Upper lobe of right lung (tissue), 1 donor: ENCODE results near the gene WDFY2. TPM values are rescaled to one million over a fixed set of nuclear protein-coding genes. Genes with fewer than 3 reads are reported as not detected.

Source experiments
- ATAC-seq: fragments of 200-7000 bp; cut with Tn5 transposase; one replicate; pipeline ENCODE4 v1.9.1; 2020; ENCODE audit warnings: mild to moderate bottlenecking, moderate library complexity
- DNase-seq: peaks from one replicate; pipeline ENCODE4 v3.0.0-alpha.2; 2020
- H3K27ac ChIP-seq: fragments of 200-600 bp; one replicate; pipeline ENCODE4 v1.8.0; 2022
- H3K27me3 ChIP-seq: fragments of 200-600 bp; one replicate; pipeline ENCODE4 v1.8.0; 2022; ENCODE audit warnings: mild to moderate bottlenecking
- H3K36me3 ChIP-seq: fragments of 200-600 bp; one replicate; pipeline ENCODE4 v1.8.0; 2022
- H3K4me1 ChIP-seq: fragments of 200-600 bp; one replicate; pipeline ENCODE4 v1.8.0; 2022
- H3K4me3 ChIP-seq: fragments of 200-600 bp; one replicate; pipeline ENCODE4 v1.8.0; 2022; ENCODE audit warnings: mild to moderate bottlenecking
- H3K9me3 ChIP-seq: fragments of 200-600 bp; one replicate; pipeline ENCODE4 v1.8.0; 2022
- intact Hi-C: fragments of 100-400 bp; cut with DNase I; formaldehyde crosslinking; loops from one replicate; pipeline ENCODE4 v1.11.0; 2022
- total RNA-seq: library from RNA; stranded (reverse); fragmentation: NEBNext Ultra II Directional; extraction: Animal tissue kit (Norgen Biotek cat#: 25700); gene quantifications from one replicate; pipeline ENCODE4 v1.2.1, GENCODE V29; 2021
- TF ChIP-seq, protein P1 (sequence below): fragments of 200-600 bp; IDR thresholded peaks from one replicate; pipeline ENCODE4 v1.8.0; 2022; ENCODE audit warnings: antibody characterized with exemption
- donor health status: DM: no; HTN: yes; CAD: no; lungs with severe emphysema.

Gene WDFY2
- total RNA-seq, 1 donor from 2014 or later, result 13.1 TPM

DNA sequence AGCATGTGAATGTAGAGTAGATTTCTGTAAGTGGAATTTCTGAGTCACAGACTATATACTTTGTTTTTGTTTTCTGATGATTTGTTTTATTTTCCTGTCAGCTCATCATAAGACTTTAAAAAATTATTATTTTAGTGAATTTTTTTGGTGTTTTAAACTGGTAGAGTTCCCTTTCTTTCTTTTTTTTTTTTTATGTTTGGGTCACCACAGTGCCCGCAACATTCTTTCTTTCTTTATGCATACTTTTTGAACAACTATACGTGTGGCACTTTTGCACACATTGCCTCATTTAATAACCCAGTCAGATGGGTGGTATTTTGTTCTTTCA lies 46.0 kb downstream of the WDFY2 start:
- Histone ChIP-seq H3K9me3 (no peaks in the 10 kb centered on the region), H3K4me3 (no peak overlapping the region), H3K27ac (no peak overlapping the region), H3K4me1 (peaks cover 14% of the 10 kb centered on the region), H3K36me3 (no peaks in the 10 kb centered on the region), H3K27me3 (no peaks in the 10 kb centered on the region)
- intact Hi-C loops, result no loop called here
- no peak for DNase-seq
- TF ChIP-seq, protein P1, sequence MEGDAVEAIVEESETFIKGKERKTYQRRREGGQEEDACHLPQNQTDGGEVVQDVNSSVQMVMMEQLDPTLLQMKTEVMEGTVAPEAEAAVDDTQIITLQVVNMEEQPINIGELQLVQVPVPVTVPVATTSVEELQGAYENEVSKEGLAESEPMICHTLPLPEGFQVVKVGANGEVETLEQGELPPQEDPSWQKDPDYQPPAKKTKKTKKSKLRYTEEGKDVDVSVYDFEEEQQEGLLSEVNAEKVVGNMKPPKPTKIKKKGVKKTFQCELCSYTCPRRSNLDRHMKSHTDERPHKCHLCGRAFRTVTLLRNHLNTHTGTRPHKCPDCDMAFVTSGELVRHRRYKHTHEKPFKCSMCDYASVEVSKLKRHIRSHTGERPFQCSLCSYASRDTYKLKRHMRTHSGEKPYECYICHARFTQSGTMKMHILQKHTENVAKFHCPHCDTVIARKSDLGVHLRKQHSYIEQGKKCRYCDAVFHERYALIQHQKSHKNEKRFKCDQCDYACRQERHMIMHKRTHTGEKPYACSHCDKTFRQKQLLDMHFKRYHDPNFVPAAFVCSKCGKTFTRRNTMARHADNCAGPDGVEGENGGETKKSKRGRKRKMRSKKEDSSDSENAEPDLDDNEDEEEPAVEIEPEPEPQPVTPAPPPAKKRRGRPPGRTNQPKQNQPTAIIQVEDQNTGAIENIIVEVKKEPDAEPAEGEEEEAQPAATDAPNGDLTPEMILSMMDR, result no peak
- ATAC-seq, result no peak

DNA sequence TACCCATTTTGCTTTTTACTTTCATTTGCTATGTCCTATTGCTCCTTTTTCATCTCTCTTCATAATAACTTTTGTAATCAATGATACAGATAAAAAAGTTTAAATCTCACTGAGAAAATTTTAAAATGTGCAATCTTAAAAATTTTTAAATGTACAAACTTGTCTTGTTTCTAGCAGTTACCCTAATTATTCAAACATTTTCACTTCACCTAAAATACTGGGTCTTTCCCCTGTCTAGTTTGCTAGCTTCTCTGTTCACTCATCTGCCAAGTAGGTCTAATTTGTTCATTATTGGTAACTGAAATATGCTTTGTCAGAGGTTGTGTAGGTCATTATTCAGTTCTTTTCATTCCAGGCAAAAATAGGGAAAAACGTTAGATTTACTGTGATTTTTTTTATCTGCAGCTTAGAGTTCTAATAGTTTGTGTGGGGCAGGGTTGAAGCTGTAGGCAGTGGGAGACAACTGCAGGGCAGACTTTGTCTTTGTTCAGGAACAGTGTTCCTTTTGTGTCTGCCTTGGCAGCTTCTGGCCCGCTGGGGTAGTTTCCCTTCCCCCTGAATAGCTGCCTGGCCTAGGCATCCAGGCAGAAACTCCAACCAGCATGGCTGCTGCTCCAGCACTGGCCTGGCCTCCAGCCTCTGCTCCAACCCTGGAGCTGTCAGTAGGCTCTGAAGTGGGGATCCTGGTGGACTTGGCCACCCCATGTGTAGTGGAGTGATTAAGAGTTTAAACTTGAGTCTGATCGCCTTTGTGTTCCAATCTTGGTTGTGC lies 48.5 kb downstream of the WDFY2 start:
- intact Hi-C loops, result no loop called here
- H3K4me1 ChIP-seq, result peaks cover 11% of the 10 kb centered on the region
- H3K4me3 ChIP-seq, result no peak overlapping the region
- no peak overlapping the region for H3K27ac ChIP-seq
- DNase-seq, result no peak
- H3K36me3 ChIP-seq, result no peaks in the 10 kb centered on the region
- H3K27me3 ChIP-seq, result no peaks in the 10 kb centered on the region
- TF ChIP-seq, protein P1, result no peak
- H3K9me3 ChIP-seq, result no peaks in the 10 kb centered on the region
- ATAC-seq, result peak; percentile 29

DNA sequence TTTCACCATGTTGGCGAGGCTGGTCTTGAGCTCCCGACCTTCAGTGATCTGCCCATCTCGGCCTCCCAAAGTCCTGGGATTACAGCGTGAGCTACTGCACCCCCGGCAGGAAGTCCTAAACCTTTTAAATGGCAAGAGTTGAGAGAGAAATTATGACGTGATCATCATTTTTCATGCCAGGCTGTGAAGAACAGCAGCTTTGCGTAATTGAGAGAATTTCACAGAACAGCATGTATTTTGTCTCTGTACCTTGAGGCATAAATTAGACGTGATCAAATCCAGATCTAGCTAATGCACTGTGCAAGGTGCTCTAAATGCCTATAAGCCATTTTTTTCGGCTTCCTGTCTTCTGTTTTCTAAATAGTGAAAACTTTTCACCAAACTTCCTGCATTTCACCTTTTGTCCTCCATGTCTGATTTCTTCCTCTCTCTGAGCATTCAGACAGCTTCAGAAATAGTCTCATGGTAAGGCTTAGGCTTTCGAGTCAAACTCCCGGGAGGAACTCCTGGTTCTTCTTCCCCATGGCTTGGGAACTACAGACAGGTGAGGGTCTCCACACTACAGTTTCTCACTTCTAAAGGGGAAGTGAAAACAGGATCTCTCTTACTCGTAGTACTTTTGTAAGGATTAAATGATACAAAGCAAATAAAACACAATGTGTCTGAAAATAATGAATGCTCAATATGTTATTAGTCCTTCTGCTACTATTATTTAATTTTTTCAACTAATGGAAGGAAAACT lies 51.0 kb downstream of the WDFY2 start:
- DNase-seq (no peak), ATAC-seq (no peak)
- TF ChIP-seq, protein P1, result no peak
- Histone ChIP-seq H3K9me3 (no peaks in the 10 kb centered on the region), H3K4me3 (no peak overlapping the region), H3K4me1 (peaks cover 17% of the 10 kb centered on the region), H3K27me3 (no peaks in the 10 kb centered on the region), H3K36me3 (no peaks in the 10 kb centered on the region), H3K27ac (no peak overlapping the region)
- intact Hi-C loops, result no loop called here

DNA sequence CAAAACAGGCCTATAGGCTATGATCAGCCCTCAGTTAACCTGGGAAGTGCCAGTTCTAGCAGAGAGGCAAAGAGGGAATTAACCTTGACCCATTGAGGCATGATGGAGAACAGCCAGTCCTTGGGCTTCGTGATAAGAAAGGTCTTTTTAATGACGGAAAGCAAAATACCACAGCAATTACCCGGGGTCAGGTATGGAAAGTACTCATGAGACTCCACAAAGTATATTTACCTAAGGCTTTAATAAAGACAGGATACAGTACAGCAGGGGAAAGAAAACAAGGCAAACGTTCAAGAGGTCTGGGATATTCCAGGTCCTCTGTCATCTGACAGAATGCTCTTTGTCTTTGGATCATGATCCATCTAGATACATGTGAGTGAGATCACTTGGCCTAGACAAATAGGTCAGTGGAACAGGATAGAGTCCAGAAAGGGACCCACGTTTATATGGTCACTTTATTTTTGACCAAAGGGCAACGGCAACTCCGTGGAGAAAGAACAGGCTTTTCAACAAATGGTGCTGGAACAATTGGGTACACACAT lies 52.2 kb downstream of the WDFY2 start:
- Histone ChIP-seq H3K4me1 (peaks cover 17% of the 10 kb centered on the region), H3K9me3 (no peaks in the 10 kb centered on the region), H3K27me3 (no peaks in the 10 kb centered on the region), H3K4me3 (no peak overlapping the region), H3K36me3 (no peaks in the 10 kb centered on the region), H3K27ac (no peak overlapping the region)
- no peak for DNase-seq
- TF ChIP-seq, protein P1, result no peak
- intact Hi-C loops, result no loop called here
- ATAC-seq, result peak; percentile 70

DNA sequence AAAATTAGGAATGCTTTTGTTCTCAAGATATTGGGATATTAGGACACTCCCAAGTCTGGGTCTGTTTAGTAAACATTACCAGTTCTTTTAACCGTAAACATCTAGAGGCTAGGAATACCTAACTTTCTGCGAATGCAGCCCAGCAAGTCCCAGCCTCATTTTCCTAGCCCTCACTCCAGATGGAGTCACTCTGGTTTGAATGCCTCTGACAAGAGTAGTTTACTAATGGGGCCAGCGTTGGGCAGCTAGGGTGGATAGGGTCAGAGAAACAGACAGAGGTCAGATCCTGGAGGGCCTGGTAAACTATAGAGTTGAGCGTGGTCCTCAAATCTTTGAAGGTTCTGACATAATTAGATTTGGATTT lies 53.6 kb downstream of the WDFY2 start:
- Histone ChIP-seq H3K36me3 (no peaks in the 10 kb centered on the region), H3K4me3 (no peak overlapping the region), H3K4me1 (peaks cover 17% of the 10 kb centered on the region), H3K9me3 (no peaks in the 10 kb centered on the region), H3K27me3 (no peaks in the 10 kb centered on the region), H3K27ac (no peak overlapping the region)
- TF ChIP-seq, protein P1, result no peak
- DNase-seq (no peak), ATAC-seq (no peak)
- intact Hi-C loops, result no loop called here
